Stomach smooth muscle (tissue), 2 donors: Measurements from ENCODE around the gene SLC9A7.

Experiments
- H3K27ac ChIP-seq: one replicate; pipeline ENCODE4 v1.7.0; 2013; ENCODE audit warnings: mild to moderate bottlenecking, low read length, inconsistent platforms
- H3K27me3 ChIP-seq, 2 donors: one replicate each; pipeline ENCODE4 v1.7.0; 2013; ENCODE audit warnings: low read length in 2 of 2; ENCODE audit not compliant: insufficient read depth in 2 of 2, control insufficient read depth in 1 of 2
- H3K36me3 ChIP-seq, 2 donors: one replicate each; pipeline ENCODE4 v1.7.0; 2013; ENCODE audit warnings: low read length in 2 of 2; ENCODE audit not compliant: control insufficient read depth in 2 of 2, insufficient read depth in 2 of 2
- H3K4me1 ChIP-seq: one replicate; pipeline ENCODE4 v1.7.0; 2013; ENCODE audit warnings: low read length; ENCODE audit not compliant: control insufficient read depth, insufficient read depth
- H3K4me3 ChIP-seq, 2 donors: one replicate each; pipeline ENCODE4 v1.7.0; 2013; ENCODE audit warnings: low read length in 2 of 2
- H3K9ac ChIP-seq, 2 donors: one replicate each; pipeline ENCODE4 v1.7.0; 2013; ENCODE audit warnings: low read length in 2 of 2, mild to moderate bottlenecking in 1 of 2
- H3K9me3 ChIP-seq, 2 donors: one replicate each; pipeline ENCODE4 v1.7.0; 2013; ENCODE audit warnings: low read length in 2 of 2; ENCODE audit not compliant: control insufficient read depth in 2 of 2
- donor health status: healthy.
- donor health status: Pancreatic carcinoma.

Gene SLC9A7

GRCh38 chrX:46584736-46585135, 174.2 kb downstream of the SLC9A7 start:
- H3K27ac ChIP-seq = no peak overlapping the region
- peaks cover 0 to 2% of the 10 kb centered on the region in 2 donors for H3K27me3 ChIP-seq
- peaks cover 5% of the 10 kb centered on the region for H3K4me1 ChIP-seq

GRCh38 chrX:46582966-46583365, 176.0 kb downstream of the SLC9A7 start:
- H3K4me1 ChIP-seq = peaks cover 3% of the 10 kb centered on the region
- H3K27ac ChIP-seq = no peak overlapping the region
- H3K4me3 ChIP-seq = no peak overlapping the region
- peaks cover 0 to 4% of the 10 kb centered on the region in 2 donors for H3K27me3 ChIP-seq
- no peaks in the 10 kb centered on the region for H3K9me3 ChIP-seq
- H3K9ac ChIP-seq = no peak overlapping the region
- no peaks in the 10 kb centered on the region for H3K36me3 ChIP-seq

More at GRCh38 chrX:46584736-46585135, 174.2 kb downstream of the SLC9A7 start:
- H3K9me3 ChIP-seq = no peaks in the 10 kb centered on the region
- H3K36me3 ChIP-seq = no peaks in the 10 kb centered on the region
- H3K9ac ChIP-seq = no peak overlapping the region
- H3K4me3 ChIP-seq = no peak overlapping the region

- Histone ChIP-seq H3K36me3 (no peaks in the 10 kb centered on the region), H3K4me3 (no peak overlapping the region), H3K9ac (no peak overlapping the region), H3K4me1 (peaks cover 3% of the 10 kb centered on the region), H3K27ac (no peak overlapping the region), H3K9me3 (no peaks in the 10 kb centered on the region), H3K27me3 (peaks cover 0 to 4% of the 10 kb centered on the region in 2 donors)
Observed at GRCh38 chrX:46582325-46582724, 176.6 kb downstream of the SLC9A7 start.

DNA sequence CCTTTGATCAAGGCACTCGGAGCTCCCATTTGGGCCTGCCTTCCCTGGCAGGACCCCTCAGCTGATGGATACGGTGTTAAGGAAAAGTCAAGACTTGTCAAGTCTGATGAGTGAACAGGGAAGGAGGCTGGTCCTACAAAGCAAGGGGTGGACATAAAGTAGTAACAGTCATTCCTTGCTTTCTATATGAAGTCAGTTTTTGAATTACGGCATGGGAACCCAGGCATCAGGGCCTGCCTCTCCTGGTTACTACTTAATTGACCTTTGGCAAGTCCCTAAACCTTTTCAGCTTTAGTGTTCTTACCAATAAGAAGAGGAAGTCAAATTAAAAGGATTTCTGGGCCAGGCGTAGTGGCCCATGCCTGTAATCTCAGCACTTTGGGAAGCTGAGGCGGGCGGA, 178.3 kb downstream of the SLC9A7 start:
- Histone ChIP-seq H3K4me1 (peaks cover 5% of the 10 kb centered on the region), H3K27ac (no peak overlapping the region), H3K4me3 (no peak overlapping the region), H3K27me3 (peaks cover 2 to 9% of the 10 kb centered on the region in 2 donors), H3K9ac (no peak overlapping the region), H3K36me3 (no peaks in the 10 kb centered on the region), H3K9me3 (no peaks in the 10 kb centered on the region)

- Histone ChIP-seq H3K9ac (no peak overlapping the region), H3K27ac (no peak overlapping the region), H3K4me1 (peaks cover 13% of the 10 kb centered on the region), H3K4me3 (no peak overlapping the region), H3K36me3 (no peaks in the 10 kb centered on the region), H3K27me3 (peaks cover 8 to 11% of the 10 kb centered on the region in 2 donors), H3K9me3 (no peaks in the 10 kb centered on the region)
Observed at GRCh38 chrX:46579250-46579649, 179.7 kb downstream of the SLC9A7 start.

- H3K4me3 ChIP-seq = no peak overlapping the region
- H3K9ac ChIP-seq = no peak overlapping the region
- peaks cover 16% of the 10 kb centered on the region for H3K4me1 ChIP-seq
- no peaks in the 10 kb centered on the region for H3K36me3 ChIP-seq
- H3K9me3 ChIP-seq = no peaks in the 10 kb centered on the region
- H3K27ac ChIP-seq = no peak overlapping the region
- H3K27me3 ChIP-seq = peaks cover 8 to 11% of the 10 kb centered on the region in 2 donors
Observed at GRCh38 chrX:46577221-46578005, 181.5 kb downstream of the SLC9A7 start.

- Histone ChIP-seq H3K4me1 (peaks cover 16% of the 10 kb centered on the region), H3K4me3 (peak overlapping the region in 1 of 2 donors; percentile 75), H3K9ac (no peak overlapping the region), H3K36me3 (no peaks in the 10 kb centered on the region), H3K27ac (no peak overlapping the region), H3K9me3 (no peaks in the 10 kb centered on the region), H3K27me3 (peaks cover 8 to 16% of the 10 kb centered on the region in 2 donors)
Observed at GRCh38 chrX:46576458-46576857, 182.5 kb downstream of the SLC9A7 start.

DNA sequence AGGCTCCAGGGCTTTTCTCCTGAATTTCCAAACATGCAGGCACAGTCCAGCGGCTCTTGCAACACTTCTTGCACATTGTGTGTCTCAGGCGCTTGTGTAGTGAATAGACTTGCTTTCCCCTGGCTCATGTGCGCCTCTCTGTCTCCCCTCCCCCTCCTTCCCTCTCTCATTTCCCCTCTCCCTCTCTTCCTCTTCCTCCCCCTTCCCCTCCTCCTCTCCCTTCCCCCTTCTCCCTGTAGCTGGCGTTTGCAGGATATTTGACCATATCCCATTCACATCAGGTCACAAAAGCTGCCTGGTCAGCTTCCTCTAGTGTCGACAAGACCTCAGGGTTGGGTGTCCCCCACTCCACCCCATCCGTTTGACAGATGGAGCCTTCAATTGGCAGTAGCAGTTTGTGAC, 182.9 kb downstream of the SLC9A7 start:
- no peaks in the 10 kb centered on the region for H3K36me3 ChIP-seq
- H3K27me3 ChIP-seq = peaks cover 8 to 16% of the 10 kb centered on the region in 2 donors
- H3K9ac ChIP-seq = no peak overlapping the region
- peaks cover 16% of the 10 kb centered on the region for H3K4me1 ChIP-seq
- H3K27ac ChIP-seq = no peak overlapping the region
- H3K9me3 ChIP-seq = no peaks in the 10 kb centered on the region
- peak overlapping the region; percentile 49 to 75 for H3K4me3 ChIP-seq

DNA sequence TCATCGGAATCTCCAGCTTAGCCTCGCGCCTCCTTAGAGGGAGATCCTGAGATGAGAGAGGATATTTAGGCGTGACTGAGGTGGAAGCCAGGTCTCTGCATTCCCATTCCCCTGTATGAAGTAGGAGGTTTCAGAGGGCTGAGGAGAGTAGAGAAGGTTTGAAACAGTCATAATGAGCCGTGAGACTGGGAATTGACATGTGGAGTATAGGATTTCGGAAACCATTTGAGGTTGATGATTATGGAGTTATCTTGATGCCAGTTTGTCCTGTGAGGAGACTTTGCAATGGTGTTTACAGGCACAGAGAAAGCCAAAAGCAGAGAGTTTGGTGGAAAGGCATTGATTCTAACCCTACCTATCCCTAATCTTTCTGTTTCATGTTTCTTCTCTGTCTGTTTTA, 183.3 kb downstream of the SLC9A7 start:
- Histone ChIP-seq H3K9ac (peak overlapping the region in 1 of 2 donors; percentile 45), H3K4me1 (peaks cover 16% of the 10 kb centered on the region), H3K27ac (no peak overlapping the region), H3K27me3 (peaks cover 8 to 16% of the 10 kb centered on the region in 2 donors), H3K9me3 (no peaks in the 10 kb centered on the region), H3K4me3 (peak overlapping the region; percentile 49 to 75), H3K36me3 (no peaks in the 10 kb centered on the region)

GRCh38 chrX:46574774-46575381, 184.0 kb downstream of the SLC9A7 start:
- Histone ChIP-seq H3K27ac (no peak overlapping the region), H3K36me3 (no peaks in the 10 kb centered on the region), H3K27me3 (peaks cover 8 to 16% of the 10 kb centered on the region in 2 donors), H3K9me3 (no peaks in the 10 kb centered on the region), H3K4me1 (peaks cover 16% of the 10 kb centered on the region), H3K9ac (no peak overlapping the region), H3K4me3 (peak overlapping the region; percentile 49 to 75)
